Activated CD4-positive, alpha-beta T cell treated with anti-CD3 and anti-CD28 coated beads, Interleukin-2, amount 50 U/mL, for 24 hours (primary cell): ENCODE data around the gene TRANK1.
A peak's percentile ranks its signal among the peaks of the same experiment; 100 is the strongest.
"Not testable (repeated sequence)": the region's sequence is repeated elsewhere in the genome, so short reads cannot be mapped to it uniquely, and the experiment has no call there.

Experiments
- DNase-seq, 2 donors: peaks; one replicate each; pipeline ENCODE4 v3.0.0-alpha.2; 2020; ENCODE audit warnings: low read depth in 1 of 2, low spot score in 1 of 2

The TRANK1 gene

GRCh38 chr3:36944641-36945270 lies at the start of gene TRANK1:
TSS of gene TRANK1 (minus strand) at chr3:36945054. CDS start at chr3:36944809, 245 bp downstream.
- DNase-seq = peak; percentile 62 to 83

GRCh38 chr3:36993326-36994283 lies 48.8 kb upstream of the TRANK1 start, which contains the start of gene MLH1:
TSS of gene MLH1 (plus strand) at chr3:36993518. CDS start at chr3:36993548, 30 bp downstream.
- peak; percentile 92 to 99 for DNase-seq

- peak in 1 of 2 donors; percentile 77 for DNase-seq
Measured at GRCh38 chr3:36992806-36993325, 48.0 kb upstream of the TRANK1 start, which contains the start of gene EPM2AIP1. TSS of gene EPM2AIP1 (minus strand) at chr3:36993131. CDS start at chr3:36993077, 54 bp downstream.

GRCh38 chr3:36991923-36992805 lies 47.3 kb upstream of the TRANK1 start:
- DNase-seq = no peak

GRCh38 chr3:36991147-36991546 lies 46.3 kb upstream of the TRANK1 start:
- DNase-seq = no peak

- DNase-seq = no peak
Measured at GRCh38 chr3:36989568-36989967, 44.7 kb upstream of the TRANK1 start.

- DNase-seq = no peak
Measured at GRCh38 chr3:36989005-36989404, 44.2 kb upstream of the TRANK1 start.

GRCh38 chr3:36988356-36988755 lies 43.5 kb upstream of the TRANK1 start:
- no peak for DNase-seq

GRCh38 chr3:36981006-36981405 lies 36.2 kb upstream of the TRANK1 start:
- no peak for DNase-seq

GRCh38 chr3:36973139-36973538 lies 28.3 kb upstream of the TRANK1 start:
- no peak for DNase-seq

GRCh38 chr3:36972163-36972562 lies 27.3 kb upstream of the TRANK1 start:
- no peak for DNase-seq

GRCh38 chr3:36969540-36970432 lies 24.9 kb upstream of the TRANK1 start:
- DNase-seq = peak in 1 of 2 donors; percentile 37

GRCh38 chr3:36969085-36969484 lies 24.2 kb upstream of the TRANK1 start:
- DNase-seq = no peak

GRCh38 chr3:36965440-36965839 lies 20.6 kb upstream of the TRANK1 start:
- no peak for DNase-seq

GRCh38 chr3:36964817-36965216 lies 20.0 kb upstream of the TRANK1 start:
- DNase-seq = no peak

GRCh38 chr3:36964331-36964730 lies 19.5 kb upstream of the TRANK1 start:
- no peak for DNase-seq

- not testable (repeated sequence) for DNase-seq
Measured at GRCh38 chr3:36963008-36963407, 18.2 kb upstream of the TRANK1 start.

- no peak for DNase-seq
Measured at GRCh38 chr3:36960502-36960901, 15.6 kb upstream of the TRANK1 start.

GRCh38 chr3:36959821-36960220 lies 15.0 kb upstream of the TRANK1 start:
- DNase-seq = no peak
